SK-N-SH (cell line): ENCODE data around the gene SPDYE16. TPM values are rescaled to one million over a fixed set of nuclear protein-coding genes. Genes with fewer than 3 reads are reported as not detected.
A peak's percentile ranks its signal among the peaks of the same experiment; 100 is the strongest.
"Not testable (repeated sequence)": the region's sequence is repeated elsewhere in the genome, so short reads cannot be mapped to it uniquely, and the experiment has no call there.

Experiments
- CTCF ChIA-PET: fragments of 300-600, 350-600 bp; formaldehyde crosslinking; extraction: SDS; loops from one replicate; lab custom pipeline; 2021; lab: Yijun Ruan, JAX
- POLR2A ChIA-PET: fragments of 350-600 bp; sonication (Branson Sonifier 250); formaldehyde crosslinking; extraction: SDS; loops from one replicate; lab custom pipeline; 2020; ENCODE audit warnings: antibody characterized with exemption, inconsistent platforms; lab: Yijun Ruan, JAX
- DNase-seq: peaks from one replicate; pipeline ENCODE4 v3.0.0; 2012
- H2AFZ ChIP-seq: fragments of 200-600 bp; sonication (generic); 2 replicates; pipeline ENCODE4 v1.8.1; 2016; ENCODE audit warnings: antibody characterized with exemption, mild to moderate bottlenecking, low read depth
- H3F3A ChIP-seq: fragments of 200-600 bp; sonication (generic); replicated peaks from 2 replicates; pipeline ENCODE3; 2016; ENCODE audit warnings: antibody characterized with exemption, mild to moderate bottlenecking; ENCODE audit not compliant: insufficient read depth
- H3K27ac ChIP-seq, 2 experiments: fragments of 200-500 bp in 1 of 2; fragments of 200-600 bp in 1 of 2; sonication (Bioruptor generic) in 1 of 2; sonication (generic), shearing (Covaris generic) in 1 of 2; 2 replicates each; pipeline versions ENCODE4 v1.5.1 to v1.6.1; 2014 to 2016; ENCODE audit warnings: low read depth in 2 of 2, inconsistent platforms in 1 of 2, low read length in 1 of 2, mild to moderate bottlenecking in 1 of 2, mixed read lengths in 1 of 2
- H3K27me3 ChIP-seq: fragments of 200-600 bp; sonication (generic), shearing (Covaris generic); 2 replicates; pipeline ENCODE4 v1.6.1; 2016; ENCODE audit warnings: mixed run types; ENCODE audit not compliant: insufficient read depth
- H3K36me3 ChIP-seq, 2 experiments: fragments of 200-500 bp in 1 of 2; fragments of 200-600 bp in 1 of 2; sonication (Bioruptor generic) in 1 of 2; sonication (generic) in 1 of 2; replicated peaks in 1 of 2; 2 replicates each; pipeline versions ENCODE3 to v1.5.1; 2014 to 2016; ENCODE audit warnings: low read length in 1 of 2, mild to moderate bottlenecking in 1 of 2; ENCODE audit not compliant: insufficient read depth in 2 of 2, control insufficient read depth in 1 of 2
- H3K4me1 ChIP-seq, 2 experiments: fragments of 200-500 bp in 1 of 2; fragments of 200-600 bp in 1 of 2; sonication (Bioruptor generic) in 1 of 2; sonication (generic), shearing (Covaris generic) in 1 of 2; 2 replicates each; pipeline versions ENCODE4 v1.5.1 to v1.6.1; 2014 to 2016; ENCODE audit warnings: low read depth in 1 of 2, low read length in 1 of 2, mixed run types in 1 of 2; ENCODE audit not compliant: insufficient read depth in 2 of 2, control insufficient read depth in 1 of 2
- H3K4me2 ChIP-seq: fragments of 200-600 bp; sonication (generic), shearing (Covaris generic); 2 replicates; pipeline ENCODE4 v1.6.1; 2017; ENCODE audit warnings: mixed run types
- H3K4me3 ChIP-seq, 2 experiments: fragments of 200-500 bp in 1 of 2; fragments of 200-600 bp in 1 of 2; sonication (Bioruptor generic) in 1 of 2; sonication (generic), shearing (Covaris generic) in 1 of 2; 2 replicates each; pipeline versions ENCODE4 v1.5.1 to v1.8.1; 2014 to 2016; ENCODE audit warnings: low read depth in 2 of 2, inconsistent platforms in 1 of 2, low read length in 1 of 2, mild to moderate bottlenecking in 1 of 2, mixed read lengths in 1 of 2, moderate library complexity in 1 of 2
- H3K79me2 ChIP-seq: fragments of 200-600 bp; sonication (generic); 2 replicates; pipeline ENCODE4 v1.8.1; 2017; ENCODE audit warnings: mild to moderate bottlenecking; ENCODE audit not compliant: insufficient read depth
- H3K9ac ChIP-seq: fragments of 200-600 bp; sonication (generic); 2 replicates; pipeline ENCODE4 v1.6.1; 2017; ENCODE audit warnings: mixed run types
- H3K9me2 ChIP-seq: fragments of 200-600 bp; sonication (generic); 2 replicates; pipeline ENCODE4 v1.6.1; 2017; ENCODE audit warnings: mixed run types
- H3K9me3 ChIP-seq: fragments of 200-600 bp; sonication (generic); 2 replicates; pipeline ENCODE4 v1.6.1; 2017; ENCODE audit warnings: mixed run types, mild to moderate bottlenecking, moderate library complexity
- H4K20me1 ChIP-seq: fragments of 200-600 bp; sonication (generic); 2 replicates; pipeline ENCODE4 v1.6.1; 2017; ENCODE audit warnings: mild to moderate bottlenecking, mixed run types; ENCODE audit not compliant: insufficient read depth
- CHD2 ChIP-seq: fragments of 150-350 bp; IDR thresholded peaks from 2 replicates; pipeline ENCODE4 v1.6.1; 2018; ENCODE audit warnings: low read length; ENCODE audit not compliant: partially characterized antibody
- ELF1 ChIP-seq: IDR thresholded peaks from 2 replicates; pipeline ENCODE4 v1.4.0; 2012
- GABPA ChIP-seq: IDR thresholded peaks from 2 replicates; pipeline ENCODE4 v1.4.0; 2012; ENCODE audit warnings: low read depth, mild to moderate bottlenecking
- RCOR1 ChIP-seq: fragments of 150-350 bp; IDR thresholded peaks from 2 replicates; pipeline ENCODE4 v1.6.1; 2017; ENCODE audit warnings: antibody characterized with exemption, low read length
- RFX5 ChIP-seq: IDR thresholded peaks from 2 replicates; pipeline ENCODE4 v1.6.1; 2012; ENCODE audit warnings: mild to moderate bottlenecking, improper control_type of control experiment, low read length
- RXRA ChIP-seq: IDR thresholded peaks from 2 replicates; pipeline ENCODE4 v1.4.0; 2012; ENCODE audit warnings: low read depth, mild to moderate bottlenecking, borderline replicate concordance
- TCF12 ChIP-seq: IDR thresholded peaks from 2 replicates; pipeline ENCODE4 v1.4.0; 2012
- WGBS: methylation state at CpG from one replicate; pipeline ENCODE4 v1.1.6; 2017; ENCODE audit warnings: low lambda C conversion rate; 5-methylcytosine and 5-hydroxymethylcytosine counted together
- polyA plus RNA-seq, 3 experiments: library from polyadenylated mRNA; depleted of rRNA; stranded (reverse); fragments of >200 nt; gene quantifications; 2 replicates each; pipeline ENCODE4 v1.2.3, GENCODE V29; 2012
- TF ChIP-seq, protein P1 (sequence below): IDR thresholded peaks from 2 replicates; pipeline ENCODE4 v1.6.1; 2012; ENCODE audit warnings: mild to moderate bottlenecking, low read depth, low read length, moderate library complexity
- TF ChIP-seq, protein P2 (sequence below): fragments of 150-350 bp; IDR thresholded peaks from 2 replicates; pipeline ENCODE4 v1.6.1; 2017; ENCODE audit warnings: antibody characterized with exemption, low read length, low read depth, borderline replicate concordance
- TF ChIP-seq, protein P3 (sequence below): IDR thresholded peaks from 2 replicates; pipeline ENCODE4 v1.4.0; 2012; ENCODE audit warnings: low read depth, borderline replicate concordance

Gene SPDYE16
- polyA plus RNA-seq, 1 of the 3 experiments (the other 2 are of a cell fraction): 0.10 TPM

DNA sequence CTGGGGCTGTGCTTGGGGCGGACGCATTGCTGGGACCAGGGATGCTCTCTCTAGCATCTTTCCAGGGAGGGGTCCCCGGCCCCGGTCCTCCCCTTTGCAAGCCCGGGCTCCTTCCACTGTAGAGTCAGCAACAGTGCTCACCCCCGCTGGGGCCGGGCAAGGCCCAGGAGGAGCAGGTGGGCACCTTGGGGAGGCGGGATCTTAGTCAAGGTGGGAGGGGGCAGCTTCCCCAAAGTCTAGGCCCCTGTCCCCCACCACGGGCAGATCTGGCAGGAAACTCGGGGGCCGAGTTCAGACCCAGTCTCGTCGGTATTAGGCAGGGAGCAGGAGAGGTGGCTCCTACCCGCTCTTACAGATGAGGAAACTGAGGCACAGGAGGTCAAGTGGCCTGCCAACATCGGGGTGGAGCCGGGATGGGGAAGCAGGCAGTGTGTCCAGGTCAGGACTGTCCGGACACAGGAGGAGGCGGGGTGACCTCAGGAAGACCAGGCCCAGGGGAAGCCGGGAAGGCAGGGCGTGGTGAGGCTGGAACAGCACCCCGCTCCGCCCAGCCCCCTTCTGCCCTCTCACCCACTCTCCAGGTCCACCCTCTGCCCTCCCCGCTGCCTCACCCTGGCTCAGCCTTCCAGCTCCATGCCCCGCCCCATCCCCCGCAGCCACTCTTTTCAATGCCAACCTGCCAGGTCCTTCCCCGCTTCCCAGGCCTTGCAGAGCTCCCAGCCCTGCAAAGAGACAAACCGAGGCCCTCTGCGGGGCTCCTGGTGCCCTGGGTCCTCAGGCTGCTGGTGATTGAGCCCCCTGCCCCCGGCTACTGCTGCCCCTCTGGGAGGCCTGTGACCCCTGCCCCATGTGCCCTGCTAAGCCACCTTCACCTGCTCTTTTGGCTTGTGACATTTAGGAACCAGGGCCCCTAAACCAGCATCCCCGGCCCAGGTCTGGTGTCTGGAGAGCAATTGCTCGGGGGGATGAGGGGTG, 30.9 kb downstream of the SPDYE16 start:
- WGBS: 54% methylated on average over 5 of the region's 31 CpGs
- H3K4me2 ChIP-seq, POLR2A ChIA-PET, H4K20me1 ChIP-seq, H3K4me3 ChIP-seq, H3K9ac ChIP-seq, H2AFZ ChIP-seq, H3K79me2 ChIP-seq, H3K9me3 ChIP-seq, H3K27ac ChIP-seq, H3F3A ChIP-seq, DNase-seq, CTCF ChIA-PET, H3K36me3 ChIP-seq, H3K27me3 ChIP-seq, H3K9me2 ChIP-seq: not testable (repeated sequence)
- peaks cover 0 to 10% of the 10 kb centered on the region in 2 experiments; a peak in 1 of 4 replicates for H3K4me1 ChIP-seq

DNA sequence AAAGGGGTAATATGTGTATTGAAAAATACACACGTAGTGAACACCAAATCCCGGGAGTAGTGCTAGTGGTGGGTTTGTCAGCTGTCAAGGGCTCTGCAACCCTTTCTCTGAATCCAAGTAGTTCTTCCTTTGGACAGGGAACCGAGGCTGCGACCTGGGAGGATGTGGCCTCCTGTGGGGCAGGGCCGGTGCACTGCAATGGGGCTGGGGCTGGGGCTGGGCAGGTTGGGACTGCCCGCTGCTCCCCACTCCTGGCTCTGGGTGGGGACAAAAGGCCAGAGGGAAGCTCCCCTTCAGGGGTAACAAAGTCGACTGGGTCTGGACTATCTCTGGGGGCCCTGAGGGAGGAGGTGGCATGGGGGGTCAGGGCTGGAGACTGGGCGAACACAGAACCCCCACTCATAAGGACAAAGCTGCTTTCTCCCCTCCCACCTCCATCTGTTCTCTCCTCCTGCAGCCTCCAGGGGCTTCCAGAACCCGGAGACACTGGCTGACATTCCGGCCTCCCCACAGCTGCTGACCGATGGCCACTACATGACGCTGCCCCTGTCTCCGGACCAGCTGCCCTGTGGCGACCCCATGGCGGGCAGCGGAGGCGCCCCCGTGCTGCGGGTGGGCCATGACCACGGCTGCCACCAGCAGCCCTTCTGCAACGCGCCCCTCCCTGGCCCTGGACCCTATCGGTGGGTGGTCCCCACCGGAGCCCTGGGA, 31.7 kb downstream of the SPDYE16 start:
- DNase-seq, H3K9me2 ChIP-seq, H3K27me3 ChIP-seq, H3K27ac ChIP-seq, H3F3A ChIP-seq, H2AFZ ChIP-seq, H3K4me2 ChIP-seq, H3K36me3 ChIP-seq, H3K79me2 ChIP-seq, POLR2A ChIA-PET, CTCF ChIA-PET, H4K20me1 ChIP-seq, H3K4me3 ChIP-seq, H3K9ac ChIP-seq, H3K9me3 ChIP-seq: not testable (repeated sequence)
- H3K4me1 ChIP-seq: peaks cover 0 to 10% of the 10 kb centered on the region in 2 experiments; a peak in 1 of 4 replicates
- 75% methylated on average over 10 of the region's 24 CpGs for WGBS

DNA sequence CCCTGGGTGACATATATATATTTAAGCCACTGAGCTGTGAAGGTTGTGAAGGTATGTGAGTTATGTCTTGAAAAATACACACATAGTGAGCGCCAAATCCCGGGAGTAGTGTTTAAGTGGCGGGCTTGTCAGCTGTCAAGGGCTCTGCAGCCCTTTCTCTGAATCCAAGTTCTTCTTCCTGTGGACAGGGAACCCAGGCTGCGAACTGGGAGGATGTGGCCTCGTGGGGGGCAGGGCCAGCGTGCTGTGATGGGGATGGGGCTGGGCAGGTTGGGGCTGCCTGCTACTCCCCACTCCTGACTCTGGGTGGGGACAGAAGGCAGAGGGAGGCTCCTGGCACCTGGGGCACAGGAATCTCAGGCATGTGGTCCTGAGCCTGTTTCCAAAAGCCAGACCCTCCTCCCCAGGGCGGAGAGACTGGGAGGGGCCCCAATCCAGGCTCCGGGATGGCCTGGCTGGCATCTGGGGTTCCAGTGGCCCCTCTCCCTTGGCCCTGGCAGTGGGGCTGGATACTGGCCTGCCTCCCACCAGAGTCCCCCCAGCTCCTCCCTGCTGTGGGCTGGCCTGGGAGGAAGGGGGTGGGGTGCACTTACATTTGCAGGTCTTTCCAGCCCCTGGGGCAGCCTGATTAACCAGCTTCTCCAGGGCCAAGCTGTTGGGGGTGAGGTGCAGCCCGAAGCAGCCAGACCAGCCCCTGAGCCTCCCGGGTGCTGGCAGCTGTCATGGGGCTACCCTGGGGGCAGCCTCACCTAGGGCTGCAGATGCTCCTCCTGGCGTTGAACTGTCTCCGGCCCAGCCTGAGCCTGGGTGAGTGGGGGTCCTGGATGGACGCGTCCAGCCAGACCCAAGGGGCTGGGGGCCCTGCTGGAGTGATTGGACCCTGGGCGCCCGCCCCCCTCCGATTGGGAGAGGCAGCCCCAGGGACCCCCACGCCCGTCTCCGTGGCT, 32.9 kb downstream of the SPDYE16 start, which contains the start of gene UPK3B:
Gene UPK3B, plus strand, starts transcription at position 622 of the 947 bp plus-strand sequence. Its CDS starts 101 bp downstream, at position 723.
- peak; percentile 69 for DNase-seq
- CTCF ChIA-PET: no interaction called here
- POLR2A ChIA-PET: no interaction called here
- no peak for TF ChIP-seq ELF1
- TF ChIP-seq, protein P1, sequence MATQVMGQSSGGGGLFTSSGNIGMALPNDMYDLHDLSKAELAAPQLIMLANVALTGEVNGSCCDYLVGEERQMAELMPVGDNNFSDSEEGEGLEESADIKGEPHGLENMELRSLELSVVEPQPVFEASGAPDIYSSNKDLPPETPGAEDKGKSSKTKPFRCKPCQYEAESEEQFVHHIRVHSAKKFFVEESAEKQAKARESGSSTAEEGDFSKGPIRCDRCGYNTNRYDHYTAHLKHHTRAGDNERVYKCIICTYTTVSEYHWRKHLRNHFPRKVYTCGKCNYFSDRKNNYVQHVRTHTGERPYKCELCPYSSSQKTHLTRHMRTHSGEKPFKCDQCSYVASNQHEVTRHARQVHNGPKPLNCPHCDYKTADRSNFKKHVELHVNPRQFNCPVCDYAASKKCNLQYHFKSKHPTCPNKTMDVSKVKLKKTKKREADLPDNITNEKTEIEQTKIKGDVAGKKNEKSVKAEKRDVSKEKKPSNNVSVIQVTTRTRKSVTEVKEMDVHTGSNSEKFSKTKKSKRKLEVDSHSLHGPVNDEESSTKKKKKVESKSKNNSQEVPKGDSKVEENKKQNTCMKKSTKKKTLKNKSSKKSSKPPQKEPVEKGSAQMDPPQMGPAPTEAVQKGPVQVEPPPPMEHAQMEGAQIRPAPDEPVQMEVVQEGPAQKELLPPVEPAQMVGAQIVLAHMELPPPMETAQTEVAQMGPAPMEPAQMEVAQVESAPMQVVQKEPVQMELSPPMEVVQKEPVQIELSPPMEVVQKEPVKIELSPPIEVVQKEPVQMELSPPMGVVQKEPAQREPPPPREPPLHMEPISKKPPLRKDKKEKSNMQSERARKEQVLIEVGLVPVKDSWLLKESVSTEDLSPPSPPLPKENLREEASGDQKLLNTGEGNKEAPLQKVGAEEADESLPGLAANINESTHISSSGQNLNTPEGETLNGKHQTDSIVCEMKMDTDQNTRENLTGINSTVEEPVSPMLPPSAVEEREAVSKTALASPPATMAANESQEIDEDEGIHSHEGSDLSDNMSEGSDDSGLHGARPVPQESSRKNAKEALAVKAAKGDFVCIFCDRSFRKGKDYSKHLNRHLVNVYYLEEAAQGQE: no peak
- TF ChIP-seq GABPA: no peak
- no peak for TF ChIP-seq RXRA
- TF ChIP-seq RFX5: no peak
- TF ChIP-seq, protein P2, sequence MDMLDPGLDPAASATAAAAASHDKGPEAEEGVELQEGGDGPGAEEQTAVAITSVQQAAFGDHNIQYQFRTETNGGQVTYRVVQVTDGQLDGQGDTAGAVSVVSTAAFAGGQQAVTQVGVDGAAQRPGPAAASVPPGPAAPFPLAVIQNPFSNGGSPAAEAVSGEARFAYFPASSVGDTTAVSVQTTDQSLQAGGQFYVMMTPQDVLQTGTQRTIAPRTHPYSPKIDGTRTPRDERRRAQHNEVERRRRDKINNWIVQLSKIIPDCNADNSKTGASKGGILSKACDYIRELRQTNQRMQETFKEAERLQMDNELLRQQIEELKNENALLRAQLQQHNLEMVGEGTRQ: no peak
- TF ChIP-seq, protein P3, sequence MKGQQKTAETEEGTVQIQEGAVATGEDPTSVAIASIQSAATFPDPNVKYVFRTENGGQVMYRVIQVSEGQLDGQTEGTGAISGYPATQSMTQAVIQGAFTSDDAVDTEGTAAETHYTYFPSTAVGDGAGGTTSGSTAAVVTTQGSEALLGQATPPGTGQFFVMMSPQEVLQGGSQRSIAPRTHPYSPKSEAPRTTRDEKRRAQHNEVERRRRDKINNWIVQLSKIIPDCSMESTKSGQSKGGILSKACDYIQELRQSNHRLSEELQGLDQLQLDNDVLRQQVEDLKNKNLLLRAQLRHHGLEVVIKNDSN: no peak
- no peak for TF ChIP-seq TCF12
- no peak for TF ChIP-seq CHD2
- no peak for TF ChIP-seq RCOR1

More for the DNA sequence above, 32.9 kb downstream of the SPDYE16 start, which contains the start of gene UPK3B:
- H3K9me2 ChIP-seq: no peaks in the 10 kb centered on the region
- H3K4me2 ChIP-seq: no peak within 1 kb of the TSS
- H3K27ac ChIP-seq: no peak within 1 kb of the TSS
- H3K9ac ChIP-seq: no peak within 1 kb of the TSS
- H3K4me1 ChIP-seq: peaks cover 0 to 7% of the 10 kb centered on the region in 2 experiments; a peak in 1 of 4 replicates
- no peak within 1 kb of the TSS for H2AFZ ChIP-seq
- no peaks in the 10 kb centered on the region for H3K27me3 ChIP-seq
- H4K20me1 ChIP-seq: no peaks in the 10 kb centered on the region
- H3K4me3 ChIP-seq: no peak within 1 kb of the TSS
- H3K79me2 ChIP-seq: no peaks in the 10 kb centered on the region
- H3K36me3 ChIP-seq: no peaks in the 10 kb centered on the region
- H3K9me3 ChIP-seq: no peaks in the 10 kb centered on the region
- no peaks in the 10 kb centered on the region for H3F3A ChIP-seq
- WGBS: 69% methylated on average over 16 of the region's 20 CpGs
